Stimulated activated CD8-positive, alpha-beta memory T cell treated with anti-CD3 and anti-CD28 coated beads, Interleukin-15, amount 100 ng/mL, for 24 hours (primary cell): ENCODE results near the gene BSX.

ENCODE experiments used
- DNase-seq: peaks from one replicate; pipeline ENCODE4 v3.0.0-alpha.2; 2020; ENCODE audit warnings: low read depth

The BSX gene

GRCh38 chr11:122954455-122954854 is 27.2 kb downstream of the BSX start:
- no peak for DNase-seq

DNA sequence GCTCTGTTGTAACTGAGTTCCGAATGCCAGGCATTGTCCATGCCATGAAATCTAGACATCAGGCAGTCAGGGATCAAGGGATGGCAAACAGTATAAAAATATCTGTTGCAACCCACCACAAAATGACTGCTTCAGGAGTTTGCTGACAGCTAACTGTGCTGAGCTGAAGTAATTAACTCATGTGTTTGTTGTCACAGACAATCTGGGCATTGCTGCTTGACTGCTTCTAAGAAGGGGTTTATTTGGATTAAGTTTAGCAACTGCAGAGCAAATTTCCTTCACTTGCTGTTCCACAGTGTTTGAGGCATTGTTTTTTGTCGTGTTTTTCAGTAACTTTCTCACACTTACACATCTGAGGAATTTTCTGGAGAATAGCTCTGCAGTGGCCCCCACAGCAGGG is 30.4 kb downstream of the BSX start:
- DNase-seq, result no peak

- no peak for DNase-seq
Measured at GRCh38 chr11:122938557-122938956, 43.1 kb downstream of the BSX start.

- no peak for DNase-seq
Measured at GRCh38 chr11:122937983-122938382, 43.7 kb downstream of the BSX start.

- DNase-seq, result no peak
Measured at GRCh38 chr11:122933416-122933815, 48.2 kb downstream of the BSX start.

GRCh38 chr11:122931510-122931909 is 50.1 kb downstream of the BSX start:
- no peak for DNase-seq
